CD4-positive, alpha-beta T cell treated with Interferon gamma for 1 hour (primary cell): Measurements from ENCODE around the gene ZBTB20.
A peak's percentile ranks its signal among the peaks of the same experiment; 100 is the strongest.

Source experiments
- DNase-seq: peaks from one replicate; pipeline ENCODE4 v3.0.0-alpha.2; 2020

ZBTB20 gene

DNA sequence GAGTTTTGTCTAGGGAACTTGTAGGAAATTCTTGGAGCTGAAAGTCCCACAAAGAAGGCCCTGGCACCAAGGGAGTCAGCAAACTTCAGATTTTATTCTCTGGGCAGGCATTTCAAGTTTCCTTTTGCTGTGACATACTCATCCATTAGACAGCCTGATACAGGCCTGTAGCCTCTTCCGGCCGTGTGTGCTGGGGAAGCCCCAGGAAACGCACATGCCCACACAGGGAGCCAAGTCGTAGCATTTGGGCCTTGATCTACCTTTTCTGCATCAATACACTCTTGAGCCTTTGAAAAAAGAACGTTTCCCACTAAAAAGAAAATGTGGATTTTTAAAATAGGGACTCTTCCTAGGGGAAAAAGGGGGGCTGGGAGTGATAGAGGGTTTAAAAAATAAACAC lies 838.3 kb downstream of the ZBTB20 start:
- DNase-seq, result peak; percentile 65

DNA sequence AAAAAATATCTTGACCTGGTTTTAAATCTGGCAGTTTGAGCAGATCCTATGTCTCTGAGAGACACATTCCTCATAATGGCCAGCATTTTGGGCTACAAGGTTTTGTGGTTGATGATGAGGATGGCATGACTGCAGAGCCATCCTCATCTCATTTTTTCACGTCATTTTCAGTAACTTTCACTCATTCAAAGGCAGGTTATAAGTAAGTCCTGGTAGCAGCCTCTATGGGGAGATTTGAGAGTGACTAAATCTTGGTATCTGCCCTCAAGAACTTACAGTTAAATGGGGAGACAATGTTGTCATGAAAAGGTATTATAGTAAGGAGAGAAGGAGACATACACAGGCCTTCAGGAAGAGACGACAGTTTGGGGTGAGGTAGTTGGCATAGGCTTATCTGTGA lies 838.7 kb downstream of the ZBTB20 start:
- no peak for DNase-seq

DNA sequence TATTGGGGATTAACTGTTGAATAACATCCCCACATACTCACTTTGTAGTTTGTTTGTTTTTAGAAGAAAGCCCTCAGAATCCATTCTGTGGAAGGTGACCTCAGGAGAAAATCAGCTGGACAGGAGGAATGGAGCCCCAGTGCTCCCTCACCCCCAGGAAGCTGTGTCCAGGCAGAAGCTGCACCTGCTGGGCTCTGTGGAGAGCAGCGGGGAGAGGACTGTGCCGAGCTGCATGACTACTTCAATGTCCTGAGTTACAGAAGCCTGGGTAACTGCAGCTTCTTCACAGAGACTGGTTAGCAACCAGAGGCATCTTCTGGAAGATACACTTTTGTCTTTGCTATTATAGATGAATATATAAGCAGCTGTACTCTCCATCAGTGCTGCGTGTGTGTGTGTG lies 839.3 kb downstream of the ZBTB20 start:
- no peak for DNase-seq

DNA sequence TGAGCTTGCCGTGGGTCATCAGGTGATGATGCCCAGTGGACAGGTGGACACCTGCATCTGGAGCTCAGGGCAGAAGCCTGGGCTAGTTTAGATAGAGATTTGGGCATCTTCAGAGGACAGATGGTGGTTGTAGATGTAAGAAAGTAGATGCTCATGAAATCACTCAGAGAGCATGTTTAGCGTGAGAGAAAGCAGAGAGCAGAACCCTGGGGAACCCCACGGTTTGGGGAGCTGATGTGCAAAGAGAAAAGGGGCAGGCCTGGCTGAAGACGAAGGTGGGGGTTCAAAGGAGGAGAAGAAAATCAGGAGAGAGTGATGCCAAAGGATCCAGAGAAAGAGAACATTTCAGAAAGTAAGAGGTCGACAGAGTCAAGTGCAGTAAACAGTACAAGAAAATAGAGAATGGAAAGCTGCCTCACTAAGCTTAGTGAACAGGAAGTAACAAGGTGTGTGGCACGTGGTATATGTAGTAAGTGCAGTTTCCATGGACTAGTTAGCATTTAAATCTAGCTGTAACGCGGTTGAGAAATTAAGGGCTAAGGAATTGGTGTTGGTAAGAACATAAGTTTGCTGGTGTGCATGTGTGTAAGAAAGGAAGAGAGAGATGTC lies 839.8 kb downstream of the ZBTB20 start:
- no peak for DNase-seq

DNA sequence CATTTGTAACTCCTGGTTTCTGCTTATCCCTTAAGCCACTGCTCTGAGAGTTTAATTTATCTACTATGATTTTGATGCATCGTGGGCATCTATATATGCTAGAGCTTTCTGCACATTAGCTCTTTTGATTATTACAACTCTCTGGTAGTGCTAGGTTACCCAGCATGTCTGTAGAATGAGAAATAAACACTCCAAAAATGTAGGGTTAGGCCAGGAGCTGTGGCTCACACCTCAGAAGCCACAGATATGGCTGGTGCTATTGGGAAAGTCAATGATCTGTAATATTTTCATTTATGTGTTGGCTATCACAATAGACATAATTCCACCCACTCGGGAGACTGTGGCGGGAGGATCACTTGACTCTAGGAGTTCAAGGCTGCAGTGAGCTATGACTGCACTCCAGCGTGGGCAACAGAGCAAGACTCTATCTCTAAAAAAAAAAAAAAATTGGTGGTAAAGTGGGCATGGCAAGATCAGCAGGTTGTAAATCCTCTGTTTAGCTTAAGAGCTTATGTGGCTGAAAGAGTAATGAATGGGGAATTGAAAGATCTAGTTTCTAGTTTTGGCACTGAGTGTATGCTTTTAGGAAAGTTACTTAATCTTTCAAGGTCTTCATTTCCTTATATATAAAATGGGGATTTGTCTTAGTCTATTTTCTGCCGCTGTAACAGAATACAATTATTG lies 847.0 kb downstream of the ZBTB20 start:
- DNase-seq, result no peak

DNA sequence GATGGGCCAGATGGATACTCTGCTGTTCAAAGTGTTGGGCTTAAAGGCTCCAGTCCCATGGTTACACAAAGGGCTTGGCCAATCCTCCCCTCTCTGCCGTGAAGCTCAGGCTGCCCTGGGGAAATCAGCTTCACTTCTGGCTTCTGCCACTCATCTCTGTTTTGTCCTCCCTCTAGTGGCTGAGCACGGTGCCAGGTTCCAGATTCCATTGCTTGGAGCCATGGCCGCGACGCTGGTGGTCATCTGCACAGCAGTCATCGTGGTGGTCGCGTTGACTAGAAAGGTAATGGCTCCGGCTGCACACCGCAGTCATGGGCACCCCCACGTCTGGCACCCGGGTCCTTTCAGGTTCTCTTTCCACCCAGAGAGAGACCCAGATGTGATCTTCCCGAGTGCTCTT lies 847.7 kb downstream of the ZBTB20 start:
- peak; percentile 32 for DNase-seq

DNA sequence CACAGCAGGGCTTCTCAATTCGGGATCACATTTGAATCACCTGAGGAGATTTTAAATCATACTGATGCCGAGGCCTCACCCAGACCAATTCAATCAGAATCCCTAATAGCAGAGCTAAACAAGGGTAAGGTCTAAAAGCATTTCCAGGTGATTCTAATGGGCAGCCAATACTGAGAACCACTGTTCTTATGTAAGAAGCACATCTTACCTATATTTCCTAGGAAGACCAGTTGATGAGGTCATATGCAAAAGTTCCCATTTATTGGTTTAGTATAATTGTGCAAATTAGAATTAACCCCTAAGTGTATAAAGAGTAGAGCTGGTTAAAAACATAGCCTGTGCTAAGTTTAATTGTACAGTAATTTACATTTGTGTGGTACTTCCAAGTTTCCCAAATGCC lies 851.1 kb downstream of the ZBTB20 start:
- DNase-seq, result no peak

DNA sequence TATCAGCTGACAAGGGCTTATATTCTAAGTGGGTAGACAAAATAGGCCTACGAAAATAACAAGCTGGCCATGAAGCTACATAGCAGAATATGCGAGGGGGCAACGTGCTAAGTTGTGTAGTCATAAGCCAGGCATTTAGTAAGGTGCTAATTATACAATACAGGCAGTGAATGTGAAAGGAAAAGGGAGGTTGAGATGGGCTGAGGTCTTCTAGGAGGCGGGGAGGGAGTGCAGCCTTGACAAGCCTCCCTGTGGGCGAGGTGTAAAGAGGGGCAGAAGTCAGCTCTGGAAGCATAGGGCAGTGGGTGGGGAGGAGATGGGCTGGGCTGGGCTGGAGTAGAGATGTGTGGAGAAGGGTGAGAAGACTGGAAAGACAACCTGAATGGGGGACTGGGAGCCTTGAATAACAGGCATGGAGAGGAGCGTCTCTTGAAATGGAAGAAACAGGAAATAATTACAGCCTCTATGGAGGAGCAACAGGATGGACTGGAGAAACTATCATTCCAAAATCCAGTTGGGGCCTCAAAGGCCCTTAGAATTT lies 852.1 kb downstream of the ZBTB20 start:
- peak; percentile 18 for DNase-seq

DNA sequence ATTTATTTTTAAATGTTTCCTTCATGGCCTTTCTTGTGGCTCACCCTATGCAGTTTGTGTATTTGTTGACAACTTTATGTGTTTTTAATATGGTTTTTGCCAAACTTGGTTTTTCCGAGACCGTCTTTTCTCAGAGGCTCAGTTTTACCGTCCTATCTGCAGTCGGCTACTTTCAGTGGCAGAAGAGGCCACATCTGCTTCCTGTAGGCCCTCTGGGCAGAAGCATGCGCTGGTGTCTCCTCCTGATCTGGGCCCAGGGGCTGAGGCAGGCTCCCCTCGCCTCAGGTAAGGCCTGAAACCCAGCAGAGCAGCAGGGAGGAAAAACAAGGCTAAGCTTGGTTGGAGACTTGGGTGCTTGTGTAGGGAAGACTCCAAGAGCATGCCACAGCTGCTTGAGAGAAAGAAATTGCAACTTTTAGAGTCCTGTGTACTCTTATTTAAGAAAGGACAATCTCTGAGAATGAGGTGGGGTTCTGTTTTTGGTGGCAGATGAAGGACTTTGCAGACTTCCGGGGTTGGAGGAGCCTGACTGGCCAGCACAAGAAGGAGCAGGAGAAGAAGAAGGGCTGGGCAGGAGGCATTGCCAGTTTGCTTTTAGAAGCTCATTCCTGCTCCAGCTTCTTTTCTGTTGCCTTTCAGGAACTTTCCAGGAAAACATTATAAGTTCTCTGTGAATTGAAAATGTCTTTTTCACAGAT lies 853.1 kb downstream of the ZBTB20 start, which contains the start of gene TIGIT:
Gene TIGIT, plus strand, starts transcription at position 191 of the 698 bp plus-strand sequence. Its CDS starts 34 bp downstream, at position 225.
- DNase-seq, result no peak

DNA sequence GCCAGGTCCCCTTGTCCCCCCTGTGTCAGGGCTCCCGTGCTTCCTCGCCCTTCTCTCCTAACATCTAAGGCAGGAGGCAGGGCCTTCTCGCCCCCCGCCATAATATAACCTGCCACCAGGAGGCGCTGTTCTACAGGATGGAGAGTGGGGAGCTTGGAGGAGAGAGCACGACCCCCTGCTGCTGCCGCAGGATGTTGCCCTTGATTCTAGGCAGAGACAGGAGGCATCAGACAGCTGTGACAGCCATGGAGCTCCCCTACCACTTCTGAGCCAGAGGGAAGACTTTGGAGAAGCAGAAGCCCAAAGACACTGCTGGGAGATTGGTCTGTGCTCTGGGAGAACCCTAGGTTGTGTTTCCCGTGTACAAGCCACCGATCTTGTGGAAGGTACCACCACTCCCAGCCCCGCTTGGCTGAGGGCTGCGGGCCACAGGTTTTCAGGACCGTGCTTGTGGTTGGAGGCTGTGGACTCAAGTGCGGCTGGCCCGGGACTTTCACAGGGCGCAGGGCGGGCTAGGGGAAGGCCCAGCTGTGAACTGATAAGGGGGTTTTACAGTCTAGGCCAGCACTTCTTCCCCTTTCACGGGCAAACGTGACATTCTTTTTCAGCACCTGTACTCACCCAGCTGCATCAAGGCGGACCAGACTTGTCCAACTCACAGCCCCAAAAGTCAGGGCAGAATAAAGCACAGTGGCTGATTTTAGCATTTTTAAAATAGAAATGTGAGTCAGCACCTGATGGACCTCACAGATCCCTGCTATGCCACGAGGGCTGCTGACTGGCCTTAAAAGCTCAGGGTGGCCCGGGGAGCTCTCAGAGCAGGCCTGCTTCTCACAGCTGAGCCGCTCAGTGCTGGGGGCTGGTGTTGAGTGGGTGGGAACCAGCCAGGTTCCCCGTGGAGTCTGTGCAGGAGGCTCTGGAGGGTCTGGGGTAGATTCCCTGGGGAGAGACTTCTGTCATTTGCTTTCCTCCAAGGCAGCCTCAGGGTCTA lies 855.9 kb downstream of the ZBTB20 start:
- peak; percentile 85 for DNase-seq

DNA sequence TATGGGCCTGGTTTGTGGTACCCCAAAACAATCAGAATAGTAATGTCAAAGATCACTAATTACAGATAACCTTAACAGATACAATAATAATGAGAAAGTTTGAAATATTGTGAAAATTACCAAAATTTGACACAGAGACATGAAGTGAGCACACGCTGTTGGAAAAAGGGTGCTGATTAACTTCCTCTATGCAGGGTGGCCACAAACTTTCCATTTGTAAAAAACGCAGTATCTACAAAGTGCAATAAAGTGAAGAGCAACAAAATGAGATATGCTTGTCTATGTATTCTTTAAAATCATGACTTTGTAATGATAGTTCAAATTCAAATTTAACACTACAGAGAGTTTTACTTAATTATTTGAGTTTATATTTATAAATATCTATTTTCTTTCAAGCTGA lies 860.8 kb downstream of the ZBTB20 start:
- no peak for DNase-seq

DNA sequence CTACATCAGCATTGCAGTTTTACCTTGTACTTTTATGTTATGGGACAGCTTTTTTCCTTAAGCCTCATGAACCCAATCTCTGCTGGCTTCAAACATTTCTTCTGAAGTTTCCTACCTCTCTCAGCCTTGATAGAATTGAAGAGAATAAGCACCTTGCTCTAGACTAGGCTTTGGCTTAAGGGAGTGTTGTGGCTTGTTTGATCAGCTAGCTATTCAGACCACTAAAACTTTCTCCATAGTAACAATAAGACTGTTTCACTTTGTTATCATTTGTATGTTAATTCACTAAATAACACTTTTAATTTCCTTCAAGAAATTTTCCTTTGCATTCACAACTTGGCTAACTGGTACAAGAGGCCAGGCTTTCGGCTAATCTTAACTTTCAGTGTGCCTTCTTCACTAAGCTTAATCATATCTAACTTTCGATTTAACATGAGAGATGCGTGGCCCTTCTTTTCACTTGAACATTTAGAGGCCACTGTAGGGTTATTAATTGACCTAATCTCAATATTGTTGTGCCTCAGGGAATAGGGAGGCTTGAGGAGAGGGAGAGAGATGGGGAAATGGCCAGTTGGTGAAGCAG lies 861.3 kb downstream of the ZBTB20 start:
- no peak for DNase-seq

DNA sequence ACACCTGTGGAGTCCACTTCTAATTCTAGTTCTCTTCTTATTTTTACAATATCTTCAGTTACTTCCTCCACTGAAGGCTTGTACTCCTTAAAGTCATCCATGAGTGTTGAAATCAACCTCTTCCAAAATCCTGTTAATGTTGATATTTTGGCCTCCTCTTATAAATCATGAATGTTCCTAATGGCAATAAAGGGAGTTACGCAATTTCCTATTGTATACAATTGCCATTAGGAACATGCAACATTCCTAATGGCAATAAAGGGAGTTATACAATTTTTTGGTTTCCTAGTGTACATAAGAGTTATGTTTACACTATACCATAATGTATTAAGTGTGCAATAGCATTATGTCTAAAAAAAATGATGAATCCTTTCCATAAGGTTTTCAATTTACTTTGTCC lies 862.4 kb downstream of the ZBTB20 start:
- no peak for DNase-seq
